DND-41 (cell line): ENCODE data around the gene TMEM61.

Experiments
- EZH2 ChIP-seq: IDR thresholded peaks from 3 replicates; pipeline ENCODE4 v1.6.1; 2012; ENCODE audit warnings: borderline replicate concordance, low read depth, mild to moderate bottlenecking, moderate library complexity, low read length, inconsistent platforms; ENCODE audit not compliant: severe bottlenecking
- TF ChIP-seq, protein P1 (sequence below): IDR thresholded peaks from 2 replicates; pipeline ENCODE4 v1.5.1; 2012; ENCODE audit warnings: borderline replicate concordance, low read length, moderate library complexity, mild to moderate bottlenecking; ENCODE audit not compliant: poor library complexity, severe bottlenecking; ENCODE audit errors: extremely low read depth

DNA sequence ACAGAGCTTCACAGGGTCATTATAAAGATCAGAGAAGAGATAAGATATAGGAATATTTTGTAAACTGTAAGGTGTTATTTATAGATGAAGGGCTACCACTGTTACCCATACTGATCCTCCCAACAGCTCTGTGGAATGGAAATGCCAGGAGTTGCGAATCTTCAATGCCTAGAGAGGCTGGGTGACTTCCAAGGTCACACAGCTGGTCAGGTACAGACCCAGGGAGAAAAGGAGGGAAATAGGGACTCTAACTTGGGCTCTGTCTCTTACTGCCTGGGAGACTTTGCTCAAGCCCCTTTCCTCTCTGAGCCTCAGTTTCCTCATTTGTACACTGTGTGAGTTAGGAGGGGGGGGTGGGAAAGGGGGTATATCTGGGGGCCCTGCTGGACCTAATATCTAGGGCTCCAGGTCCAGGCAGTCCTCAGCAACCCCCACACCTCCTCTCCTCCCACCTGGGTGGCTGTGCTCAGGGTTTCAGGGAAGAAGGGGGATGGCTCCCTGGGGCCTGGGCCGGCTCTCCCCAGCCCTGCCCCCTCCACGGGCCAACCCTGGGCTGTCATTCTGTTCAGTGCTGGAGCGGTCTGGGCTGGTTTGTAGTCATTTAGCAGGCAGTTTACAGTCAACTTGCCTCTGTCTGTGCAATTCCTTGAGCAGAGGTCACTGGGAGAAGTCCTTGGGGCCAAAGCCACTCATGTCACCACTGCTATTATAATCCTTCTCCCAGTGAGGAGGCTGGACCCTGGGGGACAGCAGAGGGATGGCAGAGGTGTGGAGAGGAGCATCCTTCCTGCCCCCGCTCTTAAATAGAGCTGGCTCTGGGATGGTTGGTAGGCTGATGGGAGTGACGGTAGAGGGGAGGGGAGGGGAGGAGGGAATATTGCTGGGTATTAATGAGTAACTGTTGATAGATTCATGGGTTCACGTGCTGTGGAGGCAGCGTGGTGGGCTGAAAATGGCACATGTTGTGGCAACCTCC is 20.0 kb downstream of the TMEM61 start:
- TF ChIP-seq, protein P1, sequence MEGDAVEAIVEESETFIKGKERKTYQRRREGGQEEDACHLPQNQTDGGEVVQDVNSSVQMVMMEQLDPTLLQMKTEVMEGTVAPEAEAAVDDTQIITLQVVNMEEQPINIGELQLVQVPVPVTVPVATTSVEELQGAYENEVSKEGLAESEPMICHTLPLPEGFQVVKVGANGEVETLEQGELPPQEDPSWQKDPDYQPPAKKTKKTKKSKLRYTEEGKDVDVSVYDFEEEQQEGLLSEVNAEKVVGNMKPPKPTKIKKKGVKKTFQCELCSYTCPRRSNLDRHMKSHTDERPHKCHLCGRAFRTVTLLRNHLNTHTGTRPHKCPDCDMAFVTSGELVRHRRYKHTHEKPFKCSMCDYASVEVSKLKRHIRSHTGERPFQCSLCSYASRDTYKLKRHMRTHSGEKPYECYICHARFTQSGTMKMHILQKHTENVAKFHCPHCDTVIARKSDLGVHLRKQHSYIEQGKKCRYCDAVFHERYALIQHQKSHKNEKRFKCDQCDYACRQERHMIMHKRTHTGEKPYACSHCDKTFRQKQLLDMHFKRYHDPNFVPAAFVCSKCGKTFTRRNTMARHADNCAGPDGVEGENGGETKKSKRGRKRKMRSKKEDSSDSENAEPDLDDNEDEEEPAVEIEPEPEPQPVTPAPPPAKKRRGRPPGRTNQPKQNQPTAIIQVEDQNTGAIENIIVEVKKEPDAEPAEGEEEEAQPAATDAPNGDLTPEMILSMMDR: no peak
- TF ChIP-seq EZH2: no peak
